Measurements from ENCODE around the gene LYPLA2.
"Not testable (repeated sequence)": the region's sequence is repeated elsewhere in the genome, so short reads cannot be mapped to it uniquely, and the experiment has no call there.

Gene LYPLA2

DNA sequence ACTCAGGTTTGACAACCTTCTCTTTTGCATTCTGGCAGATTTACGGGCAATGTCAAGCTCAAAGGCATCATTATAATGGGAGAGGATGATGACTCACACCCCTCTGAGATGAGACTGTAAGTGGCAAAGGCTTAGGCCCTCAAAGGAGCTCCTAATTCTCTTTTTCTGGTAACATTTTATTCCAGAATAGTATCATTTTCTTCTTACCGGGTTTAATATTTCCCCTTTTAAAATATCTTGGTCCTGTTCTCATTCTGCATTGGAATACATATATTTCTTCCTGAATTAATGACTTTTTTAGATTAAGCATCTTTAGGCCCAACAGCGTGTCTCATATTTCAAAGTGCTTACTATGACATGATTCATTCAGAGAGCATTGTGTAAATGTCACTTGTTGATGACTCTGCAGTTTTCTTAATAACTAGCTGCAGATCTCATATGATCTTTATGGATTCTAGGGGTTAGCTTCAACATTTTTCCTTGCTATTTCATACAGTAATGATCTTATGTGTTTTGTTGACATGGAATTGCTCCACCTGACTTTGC is 11.0 kb upstream of the LYPLA2 start:
- DNase-seq (ENCODE audit: low read depth): no peak
- H3K4me3 ChIP-seq (ENCODE audit: low read depth, low read length): peak overlapping the region; percentile 70; the same call in 1 of the 2 replicates
- TF ChIP-seq CTCF (IDR thresholded peaks at IDR 0.05; ENCODE audit: low read depth, low read length, missing control alignments): no peak

DNA sequence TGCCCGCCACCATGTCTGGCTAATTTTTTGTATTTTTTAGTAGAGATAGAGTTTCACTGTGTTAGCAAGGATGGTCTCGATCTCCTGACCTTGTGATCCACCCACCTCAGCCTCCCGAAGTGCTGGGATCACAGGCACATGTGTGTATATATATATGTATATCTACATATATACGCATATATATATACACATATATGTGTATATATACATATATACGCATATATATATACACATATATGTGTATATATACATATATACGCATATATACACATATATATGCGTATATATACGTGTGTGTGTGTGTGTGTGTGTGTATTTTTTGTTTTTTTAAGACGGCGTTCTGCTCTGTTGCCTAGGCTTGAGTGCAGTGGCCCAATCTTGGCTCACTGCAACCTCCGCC is 7.8 kb upstream of the LYPLA2 start:
- H3K4me3 ChIP-seq (ENCODE audit: low read depth, low read length); DNase-seq (ENCODE audit: low read depth): not testable (repeated sequence)

- DNase-seq (ENCODE audit: low read depth): no peak
- H3K4me3 ChIP-seq (ENCODE audit: low read depth, low read length): no peak overlapping the region
- TF ChIP-seq CTCF (IDR thresholded peaks at IDR 0.05; ENCODE audit: low read depth, low read length, missing control alignments): no peak
Observed at GRCh38 chr1:23784846-23785245, 6.1 kb upstream of the LYPLA2 start.

GRCh38 chr1:23787701-23788100 is 3.2 kb upstream of the LYPLA2 start:
- no peak for TF ChIP-seq CTCF (IDR thresholded peaks at IDR 0.05; ENCODE audit: low read depth, low read length, missing control alignments)
- H3K4me3 ChIP-seq (ENCODE audit: low read depth, low read length): no peak overlapping the region
- DNase-seq (ENCODE audit: low read depth): no peak

DNA sequence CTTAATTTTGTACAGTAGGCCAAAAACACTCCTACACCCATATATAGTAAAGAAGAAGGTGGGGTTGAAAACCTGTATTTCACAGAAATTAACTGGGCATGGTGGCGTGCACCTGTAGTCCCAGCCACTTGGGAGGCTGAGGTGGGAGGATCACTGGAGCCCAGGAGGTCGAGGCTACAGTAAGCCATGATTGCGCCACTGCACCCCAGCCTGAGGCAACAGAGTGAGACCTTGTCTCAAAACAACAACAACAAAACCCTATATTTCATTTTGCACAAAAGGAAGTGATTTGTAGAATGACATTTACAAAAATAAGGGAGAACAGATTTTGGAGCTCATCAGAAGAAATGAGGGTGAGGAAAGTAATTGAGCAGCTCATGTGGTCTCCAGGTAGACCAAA is 2.2 kb upstream of the LYPLA2 start:
- no peak for DNase-seq (ENCODE audit: low read depth)
- TF ChIP-seq CTCF (IDR thresholded peaks at IDR 0.05; ENCODE audit: low read depth, low read length, missing control alignments): no peak
- no peak overlapping the region for H3K4me3 ChIP-seq (ENCODE audit: low read depth, low read length)

GRCh38 chr1:23791516-23792047 is 637 bp downstream of the LYPLA2 start:
- peak overlapping the region; percentile 98 for H3K4me3 ChIP-seq (ENCODE audit: low read depth, low read length)
- TF ChIP-seq CTCF (IDR thresholded peaks at IDR 0.05; ENCODE audit: low read depth, low read length, missing control alignments): no peak
- no peak for DNase-seq (ENCODE audit: low read depth)

- TF ChIP-seq CTCF (IDR thresholded peaks at IDR 0.05; ENCODE audit: low read depth, low read length, missing control alignments): no peak
- H3K4me3 ChIP-seq (ENCODE audit: low read depth, low read length): peak overlapping the region; percentile 98
- no peak for DNase-seq (ENCODE audit: low read depth)
Observed at GRCh38 chr1:23792151-23792945, 1.4 kb downstream of the LYPLA2 start.

Data from GM12864 (cell line).